SK-N-SH treated with all-trans-retinoic acid at 6 μM for 48 hours (cell line): ENCODE measurements around the gene CTRB2.

ENCODE experiments used
- ATAC-seq: fragments of 200-7000 bp; cut with Tn5 transposase; 3 replicates; pipeline ENCODE4 v1.9.1; 2020; ENCODE audit warnings: mild to moderate bottlenecking, moderate library complexity
- ARNTL ChIP-seq: fragments of 450-650 bp; formaldehyde crosslinking; IDR thresholded peaks from 2 replicates; pipeline ENCODE4 v1.5.0; 2020; ENCODE audit warnings: low read depth, mild to moderate bottlenecking, moderate library complexity, borderline replicate concordance
- BACH2 ChIP-seq: fragments of 250-450 bp; sonication (Bioruptor Pico); IDR thresholded peaks from 2 replicates; pipeline ENCODE4 v1.9.0; 2021; ENCODE audit warnings: mild to moderate bottlenecking, borderline replicate concordance
- CREB5 ChIP-seq: fragments of 250-450 bp; sonication (Bioruptor Pico); IDR thresholded peaks from 2 replicates; pipeline ENCODE4 v1.5.1; 2020; ENCODE audit warnings: low read depth, mild to moderate bottlenecking, moderate library complexity
- CSDC2 ChIP-seq: fragments of 250-450 bp; sonication (Bioruptor Pico); IDR thresholded peaks from 2 replicates; pipeline ENCODE4 v1.5.0; 2020; ENCODE audit warnings: mild to moderate bottlenecking, moderate library complexity
- CSRNP3 ChIP-seq: fragments of 250-450 bp; sonication (Bioruptor Pico); IDR thresholded peaks from 2 replicates; pipeline ENCODE4 v1.5.1; 2021; ENCODE audit warnings: mild to moderate bottlenecking, moderate library complexity
- ESRRG ChIP-seq: fragments of 250-450 bp; sonication (Bioruptor Pico); IDR thresholded peaks from 2 replicates; pipeline ENCODE4 v1.6.1; 2021; ENCODE audit warnings: mild to moderate bottlenecking
- GLIS3 ChIP-seq: fragments of 250-450 bp; sonication (Bioruptor Pico); IDR thresholded peaks from 2 replicates; pipeline ENCODE4 v1.5.0; 2020; ENCODE audit warnings: mild to moderate bottlenecking, moderate library complexity
- ISL1 ChIP-seq: fragments of 250-450 bp; sonication (Bioruptor Pico); IDR thresholded peaks from 2 replicates; pipeline ENCODE4 v2.1.2; 2022; ENCODE audit warnings: mild to moderate bottlenecking, moderate library complexity
- OSR1 ChIP-seq: fragments of 250-450 bp; sonication (Bioruptor Pico); IDR thresholded peaks from 2 replicates; pipeline ENCODE4 v1.8.0; 2022; ENCODE audit warnings: moderate library complexity, mild to moderate bottlenecking, inconsistent platforms
- POU6F1 ChIP-seq: fragments of 250-450 bp; sonication (Bioruptor Pico); IDR thresholded peaks from 2 replicates; pipeline ENCODE4 v1.8.0; 2021; ENCODE audit warnings: low read depth, mild to moderate bottlenecking, moderate library complexity, borderline replicate concordance
- PPARA ChIP-seq: fragments of 250-450 bp; sonication (Bioruptor Pico); IDR thresholded peaks from 2 replicates; pipeline ENCODE4 v1.5.0; 2020; ENCODE audit warnings: mild to moderate bottlenecking, borderline replicate concordance
- RARB ChIP-seq: fragments of 250-450 bp; sonication (Bioruptor Pico); IDR thresholded peaks from 2 replicates; pipeline ENCODE4 v1.8.0; 2021; ENCODE audit warnings: mild to moderate bottlenecking, moderate library complexity
- SNAI2 ChIP-seq: fragments of 250-450 bp; sonication (Bioruptor Pico); IDR thresholded peaks from 2 replicates; pipeline ENCODE4 v1.5.0; 2020; ENCODE audit warnings: mild to moderate bottlenecking, moderate library complexity
- TCF4 ChIP-seq: fragments of 250-450 bp; sonication (Bioruptor Pico); IDR thresholded peaks from 2 replicates; pipeline ENCODE4 v1.8.0; 2021; ENCODE audit warnings: mild to moderate bottlenecking, moderate library complexity, borderline replicate concordance
- TSHZ2 ChIP-seq: fragments of 250-450 bp; sonication (Bioruptor Pico); IDR thresholded peaks from 2 replicates; pipeline ENCODE4 v1.5.0; 2020; ENCODE audit warnings: mild to moderate bottlenecking, moderate library complexity
- ZC3H10 ChIP-seq: fragments of 250-450 bp; sonication (Bioruptor Pico); IDR thresholded peaks from 2 replicates; pipeline ENCODE4 v1.5.1; 2021; ENCODE audit warnings: mild to moderate bottlenecking, moderate library complexity
- ZFP3 ChIP-seq: fragments of 250-450 bp; sonication (Bioruptor Pico); IDR thresholded peaks from 2 replicates; pipeline ENCODE4 v1.5.0; 2020; ENCODE audit warnings: mild to moderate bottlenecking, moderate library complexity
- ZFP30 ChIP-seq: fragments of 450-650 bp; formaldehyde crosslinking; IDR thresholded peaks from 2 replicates; pipeline ENCODE4 v1.5.0; 2022; ENCODE audit warnings: mild to moderate bottlenecking, moderate library complexity
- ZNF565 ChIP-seq: fragments of 450-650 bp; formaldehyde crosslinking; conservative IDR thresholded peaks from 2 replicates; pipeline ENCODE4 v1.5.0; 2020; ENCODE audit warnings: low read depth, mild to moderate bottlenecking, moderate library complexity
- ZNF8 ChIP-seq: fragments of 450-650 bp; formaldehyde crosslinking; IDR thresholded peaks from 2 replicates; pipeline ENCODE4 v1.5.0; 2020; ENCODE audit warnings: mild to moderate bottlenecking, moderate library complexity
- TF ChIP-seq, protein P1 (sequence below): fragments of 250-450 bp; sonication (Bioruptor Pico); IDR thresholded peaks from 2 replicates; pipeline ENCODE4 v1.8.0; 2020; ENCODE audit warnings: mild to moderate bottlenecking, moderate library complexity, borderline replicate concordance

The CTRB2 gene

DNA sequence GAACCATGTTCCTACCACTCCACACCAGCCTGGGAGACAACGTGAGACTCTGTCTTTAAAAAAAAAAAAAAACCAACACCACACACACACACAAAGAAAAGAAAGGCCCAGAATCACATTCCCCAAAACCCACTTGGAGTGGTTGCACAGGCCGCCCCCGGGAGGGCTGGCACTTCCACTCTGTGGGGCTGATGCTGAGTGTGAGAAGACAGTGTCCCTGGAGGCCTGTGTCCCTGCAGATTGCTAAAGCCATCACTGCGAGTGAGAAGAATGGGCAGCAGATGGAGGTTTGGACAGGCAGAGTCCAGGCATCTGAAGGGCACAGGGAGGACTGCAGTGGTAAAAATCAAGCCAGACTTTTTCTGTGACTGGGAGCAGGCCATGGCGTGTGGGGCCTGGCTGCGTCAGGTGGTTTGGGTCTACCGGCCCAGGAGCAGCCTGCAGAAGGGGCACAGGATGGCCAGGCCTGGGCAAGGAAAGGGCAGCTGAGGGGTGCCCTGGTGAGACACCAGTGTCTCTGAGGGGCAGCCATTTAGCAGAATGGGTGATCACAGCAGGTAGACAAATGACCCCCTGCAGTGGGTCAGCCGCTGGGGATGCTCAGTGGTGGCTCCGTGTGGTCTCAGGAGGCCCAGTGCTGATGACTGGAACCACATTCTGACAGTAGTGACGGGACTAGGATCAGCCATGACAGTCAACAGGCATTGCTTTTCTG, 13.1 kb downstream of the CTRB2 start:
- TF ChIP-seq ZFP3 (no peak), ZNF565 (CRISPR knock-in tag) (no peak)
- no peak for ATAC-seq

DNA sequence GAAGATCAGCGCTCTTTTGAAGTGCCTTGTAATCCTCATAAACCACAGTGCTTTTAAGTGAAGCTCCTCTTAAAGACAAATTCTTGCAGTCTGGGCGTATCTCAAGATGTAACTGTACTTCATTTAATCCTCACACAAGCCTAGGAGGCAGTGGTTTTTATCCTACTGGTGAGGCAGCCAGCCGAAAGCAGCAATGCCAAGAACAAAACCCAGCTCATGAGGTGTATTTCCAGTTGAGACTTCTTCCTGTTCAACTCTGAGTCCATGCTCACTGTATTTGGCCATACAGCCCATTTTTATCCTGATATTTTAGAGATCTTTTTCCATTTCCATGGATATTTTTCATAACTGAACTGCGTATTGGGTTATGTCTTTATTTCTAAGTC, 13.7 kb downstream of the CTRB2 start:
- TF ChIP-seq ESRRG (CRISPR knock-in tag) (no peak), ZNF565 (CRISPR knock-in tag) (no peak), ARNTL (no peak)
- TF ChIP-seq, all 23 proteins: peak for 0
- ATAC-seq = no peak

GRCh38 chr16:75192606-75193264, 14.2 kb downstream of the CTRB2 start:
- no peak for TF ChIP-seq BACH2 (CRISPR knock-in tag)
- no peak for TF ChIP-seq ZNF8
- no peak for TF ChIP-seq OSR1 (CRISPR knock-in tag)
- TF ChIP-seq PPARA (CRISPR knock-in tag) = no peak
- TF ChIP-seq GLIS3 = no peak
- no peak for TF ChIP-seq ZFP30
- TF ChIP-seq ISL1 (CRISPR knock-in tag) = no peak
- no peak for TF ChIP-seq ZC3H10
- no peak for TF ChIP-seq TCF4 (CRISPR knock-in tag)
- TF ChIP-seq TSHZ2 (CRISPR knock-in tag) = no peak
- no peak for TF ChIP-seq POU6F1 (CRISPR knock-in tag)
- TF ChIP-seq ESRRG (CRISPR knock-in tag) = no peak
- no peak for TF ChIP-seq ZNF565 (CRISPR knock-in tag)
- no peak for TF ChIP-seq CSDC2 (CRISPR knock-in tag)
- TF ChIP-seq, all 23 proteins: peak for 0
- ATAC-seq = no peak

GRCh38 chr16:75189638-75190245, 17.2 kb downstream of the CTRB2 start:
- ATAC-seq = no peak
- TF ChIP-seq ARNTL (no peak), CSRNP3 (CRISPR knock-in tag) (no peak), PPARA (CRISPR knock-in tag) (no peak), TCF4 (CRISPR knock-in tag) (no peak), SNAI2 (CRISPR knock-in tag) (no peak), CREB5 (CRISPR knock-in tag) (no peak), ZFP30 (no peak), POU6F1 (CRISPR knock-in tag) (no peak), ISL1 (CRISPR knock-in tag) (no peak), OSR1 (CRISPR knock-in tag) (no peak), ZNF565 (CRISPR knock-in tag) (no peak), RARB (CRISPR knock-in tag) (no peak), ZFP3 (no peak), BACH2 (CRISPR knock-in tag) (no peak)
- TF ChIP-seq, protein P1, sequence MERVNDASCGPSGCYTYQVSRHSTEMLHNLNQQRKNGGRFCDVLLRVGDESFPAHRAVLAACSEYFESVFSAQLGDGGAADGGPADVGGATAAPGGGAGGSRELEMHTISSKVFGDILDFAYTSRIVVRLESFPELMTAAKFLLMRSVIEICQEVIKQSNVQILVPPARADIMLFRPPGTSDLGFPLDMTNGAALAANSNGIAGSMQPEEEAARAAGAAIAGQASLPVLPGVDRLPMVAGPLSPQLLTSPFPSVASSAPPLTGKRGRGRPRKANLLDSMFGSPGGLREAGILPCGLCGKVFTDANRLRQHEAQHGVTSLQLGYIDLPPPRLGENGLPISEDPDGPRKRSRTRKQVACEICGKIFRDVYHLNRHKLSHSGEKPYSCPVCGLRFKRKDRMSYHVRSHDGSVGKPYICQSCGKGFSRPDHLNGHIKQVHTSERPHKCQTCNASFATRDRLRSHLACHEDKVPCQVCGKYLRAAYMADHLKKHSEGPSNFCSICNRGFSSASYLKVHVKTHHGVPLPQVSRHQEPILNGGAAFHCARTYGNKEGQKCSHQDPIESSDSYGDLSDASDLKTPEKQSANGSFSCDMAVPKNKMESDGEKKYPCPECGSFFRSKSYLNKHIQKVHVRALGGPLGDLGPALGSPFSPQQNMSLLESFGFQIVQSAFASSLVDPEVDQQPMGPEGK (CRISPR knock-in tag) = no peak
